ENCODE data around the gene MARK3. TPM values are rescaled to one million over a fixed set of nuclear protein-coding genes. Genes with fewer than 3 reads are reported as not detected.

MARK3 gene
- total RNA-seq, 1 experiment from 2014 or later: 189 TPM

DNA sequence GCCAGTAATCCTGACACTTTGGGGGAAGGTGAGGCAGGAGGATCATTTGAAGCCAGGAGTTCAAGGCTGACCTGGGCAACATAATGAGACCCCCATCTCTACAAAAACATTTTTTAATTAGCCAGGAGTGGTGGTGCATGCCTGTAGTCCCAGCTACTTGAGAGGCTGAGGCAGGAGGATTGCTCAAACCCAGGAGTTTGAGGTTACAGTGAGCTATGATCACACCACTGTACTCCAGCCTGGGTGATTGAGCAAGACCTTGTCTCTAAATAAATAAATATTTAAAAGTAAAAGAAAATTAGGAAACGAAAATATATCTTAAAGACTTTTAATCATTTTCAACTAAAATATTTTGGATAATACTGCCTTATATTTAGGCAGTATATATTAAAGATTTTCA lies 111.6 kb downstream of the MARK3 start:
- intact Hi-C loops (cut with micrococcal nuclease; ENCODE audit: unreplicated experiment): no loop called here
- BruUV-seq (replicated peaks): no TSS peak
- POLR2A ChIA-PET (ENCODE audit: unreplicated experiment): no interaction called here
- H2AFZ ChIP-seq: no peak overlapping the region
- no peaks in the 10 kb centered on the region for H3K27me3 ChIP-seq (ENCODE audit: insufficient read depth, low read depth)
- peaks cover 58% of the 10 kb centered on the region for H3F3A ChIP-seq (ENCODE audit: insufficient read depth, low read depth)
- peaks cover 44% of the 10 kb centered on the region for H4K20me1 ChIP-seq (ENCODE audit: insufficient read depth)
- H3K4me2 ChIP-seq: no peak overlapping the region
- no peaks in the 10 kb centered on the region for H3K9me2 ChIP-seq (ENCODE audit: insufficient read depth)
- H3K4me1 ChIP-seq (replicated peaks; ENCODE audit: insufficient read depth): no peaks in the 10 kb centered on the region
- no peak for DNase-seq
- no peak for TF ChIP-seq EZH2 (IDR thresholded peaks at IDR 0.05; ENCODE audit: low read depth)
- TF ChIP-seq, protein P1, sequence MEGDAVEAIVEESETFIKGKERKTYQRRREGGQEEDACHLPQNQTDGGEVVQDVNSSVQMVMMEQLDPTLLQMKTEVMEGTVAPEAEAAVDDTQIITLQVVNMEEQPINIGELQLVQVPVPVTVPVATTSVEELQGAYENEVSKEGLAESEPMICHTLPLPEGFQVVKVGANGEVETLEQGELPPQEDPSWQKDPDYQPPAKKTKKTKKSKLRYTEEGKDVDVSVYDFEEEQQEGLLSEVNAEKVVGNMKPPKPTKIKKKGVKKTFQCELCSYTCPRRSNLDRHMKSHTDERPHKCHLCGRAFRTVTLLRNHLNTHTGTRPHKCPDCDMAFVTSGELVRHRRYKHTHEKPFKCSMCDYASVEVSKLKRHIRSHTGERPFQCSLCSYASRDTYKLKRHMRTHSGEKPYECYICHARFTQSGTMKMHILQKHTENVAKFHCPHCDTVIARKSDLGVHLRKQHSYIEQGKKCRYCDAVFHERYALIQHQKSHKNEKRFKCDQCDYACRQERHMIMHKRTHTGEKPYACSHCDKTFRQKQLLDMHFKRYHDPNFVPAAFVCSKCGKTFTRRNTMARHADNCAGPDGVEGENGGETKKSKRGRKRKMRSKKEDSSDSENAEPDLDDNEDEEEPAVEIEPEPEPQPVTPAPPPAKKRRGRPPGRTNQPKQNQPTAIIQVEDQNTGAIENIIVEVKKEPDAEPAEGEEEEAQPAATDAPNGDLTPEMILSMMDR (conservative IDR thresholded peaks at IDR 0.05): no peak
- no peak overlapping the region for H3K4me3 ChIP-seq
- H3K9me3 ChIP-seq (ENCODE audit: insufficient read depth, low read depth): no peaks in the 10 kb centered on the region
- peaks cover 58% of the 10 kb centered on the region for H3K36me3 ChIP-seq (ENCODE audit: low read depth)
- peaks cover 6% of the 10 kb centered on the region; the same call in 1 of the 2 replicates for H3K79me2 ChIP-seq (ENCODE audit: low read depth)
- CTCF ChIA-PET: no interaction called here
- no peak overlapping the region for H3K27ac ChIP-seq

DNA sequence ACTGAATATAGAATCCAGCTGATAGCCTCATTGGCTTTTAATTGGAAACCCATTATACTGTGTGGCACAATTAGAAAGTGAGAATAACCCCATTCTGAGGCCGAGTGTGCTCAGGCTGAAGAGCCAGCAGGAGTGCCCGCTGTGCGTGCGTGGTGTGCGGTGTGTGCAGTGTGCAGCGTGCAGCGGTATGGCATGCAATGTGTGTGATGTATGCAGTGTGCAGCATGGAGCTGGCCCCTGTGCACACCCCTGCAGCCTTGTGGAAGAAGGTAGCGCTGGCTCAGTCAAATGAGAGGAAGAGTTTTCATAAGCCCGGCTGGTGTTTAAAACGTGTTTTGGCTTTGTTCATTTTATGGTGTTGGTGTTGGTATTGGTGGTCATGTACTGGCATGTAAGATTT lies 114.5 kb downstream of the MARK3 start:
- peaks cover 63% of the 10 kb centered on the region for H3F3A ChIP-seq (ENCODE audit: insufficient read depth, low read depth)
- TF ChIP-seq, protein P1 (conservative IDR thresholded peaks at IDR 0.05): no peak
- no peak for TF ChIP-seq EZH2 (IDR thresholded peaks at IDR 0.05; ENCODE audit: low read depth)
- H3K27me3 ChIP-seq (ENCODE audit: insufficient read depth, low read depth): no peaks in the 10 kb centered on the region
- intact Hi-C loops (cut with micrococcal nuclease; ENCODE audit: unreplicated experiment): loop anchor here (1.0 to 10.0 kb wide), 2 partner anchors 47 to 155 kb away; no protein-coding TSS in a partner anchor
- ChIA-PET CTCF (no interaction called here), POLR2A (ENCODE audit: unreplicated experiment) (no interaction called here)
- H3K4me1 ChIP-seq (replicated peaks; ENCODE audit: insufficient read depth): no peaks in the 10 kb centered on the region
- H3K27ac ChIP-seq: no peak overlapping the region
- no peaks in the 10 kb centered on the region for H3K9me3 ChIP-seq (ENCODE audit: insufficient read depth, low read depth)
- H3K36me3 ChIP-seq (ENCODE audit: low read depth): peaks cover 70% of the 10 kb centered on the region
- H2AFZ ChIP-seq: no peak overlapping the region
- H3K4me2 ChIP-seq: no peak overlapping the region
- no TSS peak for BruUV-seq (replicated peaks)
- no peaks in the 10 kb centered on the region for H3K9me2 ChIP-seq (ENCODE audit: insufficient read depth)
- no peak for DNase-seq
- H4K20me1 ChIP-seq (ENCODE audit: insufficient read depth): peaks cover 61% of the 10 kb centered on the region
- no peak overlapping the region for H3K4me3 ChIP-seq
- peaks cover 6% of the 10 kb centered on the region; the same call in 1 of the 2 replicates for H3K79me2 ChIP-seq (ENCODE audit: low read depth)

DNA sequence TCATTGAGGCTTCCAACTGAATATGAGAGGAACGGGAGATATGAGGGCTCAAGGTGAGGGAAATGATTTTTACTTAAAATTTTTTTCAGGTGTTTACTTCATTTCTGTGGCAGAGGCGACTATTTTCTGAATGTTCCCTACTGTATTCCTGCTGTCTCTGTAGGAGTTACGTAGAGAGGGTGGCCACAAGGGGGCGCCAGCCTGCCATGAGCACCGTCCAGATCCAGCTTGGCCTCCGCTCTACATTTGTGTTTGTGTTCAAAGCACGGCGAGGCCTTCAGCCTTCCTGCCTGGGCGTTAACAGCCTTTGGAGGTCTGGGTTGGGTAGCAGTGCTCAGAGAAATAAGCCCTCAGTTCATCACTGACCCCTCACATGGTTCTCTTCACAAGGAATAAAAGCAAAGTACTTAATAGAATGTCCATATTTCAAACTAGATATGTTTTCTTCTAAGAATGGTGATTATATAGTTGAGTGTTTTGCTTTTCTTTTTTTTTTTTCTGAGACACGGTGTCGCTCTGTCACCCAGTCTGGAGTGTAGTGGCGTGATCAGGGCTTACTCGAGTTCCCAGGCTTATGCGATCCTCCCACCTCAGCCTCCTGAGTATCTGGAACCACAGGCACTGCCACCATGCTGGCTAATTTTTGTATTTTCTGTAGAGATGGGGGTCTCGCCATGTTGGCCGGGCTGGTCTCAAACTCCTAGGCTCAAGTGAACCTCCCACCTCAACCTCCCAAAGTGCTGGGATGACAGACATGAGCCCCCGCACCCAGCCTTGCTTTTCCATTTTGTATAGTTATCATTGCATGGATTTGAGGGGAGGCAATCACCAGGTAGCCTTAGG lies 115.2 kb downstream of the MARK3 start:
- CTCF ChIA-PET: no interaction called here

More for the DNA sequence above, 115.2 kb downstream of the MARK3 start:
- intact Hi-C loops (cut with micrococcal nuclease; ENCODE audit: unreplicated experiment): loop anchor here (1.0 to 10.0 kb wide), 2 partner anchors 46 to 154 kb away; no protein-coding TSS in a partner anchor
- Histone ChIP-seq H2AFZ (no peak overlapping the region), H3K79me2 (ENCODE audit: low read depth) (peaks cover 6% of the 10 kb centered on the region; the same call in 1 of the 2 replicates), H3K4me2 (no peak overlapping the region), H3K9me2 (ENCODE audit: insufficient read depth) (no peaks in the 10 kb centered on the region), H3F3A (ENCODE audit: insufficient read depth, low read depth) (peaks cover 64% of the 10 kb centered on the region), H4K20me1 (ENCODE audit: insufficient read depth) (peaks cover 57% of the 10 kb centered on the region), H3K36me3 (ENCODE audit: low read depth) (peaks cover 70% of the 10 kb centered on the region), H3K27me3 (ENCODE audit: insufficient read depth, low read depth) (no peaks in the 10 kb centered on the region), H3K27ac (no peak overlapping the region), H3K4me1 (replicated peaks; ENCODE audit: insufficient read depth) (no peaks in the 10 kb centered on the region), H3K9me3 (ENCODE audit: insufficient read depth, low read depth) (no peaks in the 10 kb centered on the region), H3K4me3 (no peak overlapping the region)
- POLR2A ChIA-PET (ENCODE audit: unreplicated experiment): interaction anchor here (0.6 kb wide), 1 partner anchor 976 kb away, joined by 3 read pairs; no protein-coding TSS in a partner anchor
- peak; percentile 64 to 90 for DNase-seq
- TF ChIP-seq, protein P1 (conservative IDR thresholded peaks at IDR 0.05): peak; percentile 100
- no peak for TF ChIP-seq EZH2 (IDR thresholded peaks at IDR 0.05; ENCODE audit: low read depth)
- no TSS peak for BruUV-seq (replicated peaks)

All from PC-9 (cell line).